Measurements from ENCODE around the gene ACSS3.
A peak's percentile ranks its signal among the peaks of the same experiment; 100 is the strongest.

Gene ACSS3

GRCh38 chr12:81077329-81077685 lies 572 bp upstream of the ACSS3 start:
- FAIRE-seq (no peak), DNase-seq (ENCODE audit: insufficient read length, low spot score) (no peak)
- TF ChIP-seq, protein P1, sequence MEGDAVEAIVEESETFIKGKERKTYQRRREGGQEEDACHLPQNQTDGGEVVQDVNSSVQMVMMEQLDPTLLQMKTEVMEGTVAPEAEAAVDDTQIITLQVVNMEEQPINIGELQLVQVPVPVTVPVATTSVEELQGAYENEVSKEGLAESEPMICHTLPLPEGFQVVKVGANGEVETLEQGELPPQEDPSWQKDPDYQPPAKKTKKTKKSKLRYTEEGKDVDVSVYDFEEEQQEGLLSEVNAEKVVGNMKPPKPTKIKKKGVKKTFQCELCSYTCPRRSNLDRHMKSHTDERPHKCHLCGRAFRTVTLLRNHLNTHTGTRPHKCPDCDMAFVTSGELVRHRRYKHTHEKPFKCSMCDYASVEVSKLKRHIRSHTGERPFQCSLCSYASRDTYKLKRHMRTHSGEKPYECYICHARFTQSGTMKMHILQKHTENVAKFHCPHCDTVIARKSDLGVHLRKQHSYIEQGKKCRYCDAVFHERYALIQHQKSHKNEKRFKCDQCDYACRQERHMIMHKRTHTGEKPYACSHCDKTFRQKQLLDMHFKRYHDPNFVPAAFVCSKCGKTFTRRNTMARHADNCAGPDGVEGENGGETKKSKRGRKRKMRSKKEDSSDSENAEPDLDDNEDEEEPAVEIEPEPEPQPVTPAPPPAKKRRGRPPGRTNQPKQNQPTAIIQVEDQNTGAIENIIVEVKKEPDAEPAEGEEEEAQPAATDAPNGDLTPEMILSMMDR (IDR thresholded peaks at IDR 0.05; ENCODE audit: insufficient read depth, missing control alignments) = no peak

- DNase-seq (ENCODE audit: insufficient read length, low spot score) (no peak), FAIRE-seq (no peak)
- TF ChIP-seq, protein P1 (IDR thresholded peaks at IDR 0.05; ENCODE audit: insufficient read depth, missing control alignments) = no peak
Observed at GRCh38 chr12:81078469-81079196, 754 bp downstream of the ACSS3 start.

DNA sequence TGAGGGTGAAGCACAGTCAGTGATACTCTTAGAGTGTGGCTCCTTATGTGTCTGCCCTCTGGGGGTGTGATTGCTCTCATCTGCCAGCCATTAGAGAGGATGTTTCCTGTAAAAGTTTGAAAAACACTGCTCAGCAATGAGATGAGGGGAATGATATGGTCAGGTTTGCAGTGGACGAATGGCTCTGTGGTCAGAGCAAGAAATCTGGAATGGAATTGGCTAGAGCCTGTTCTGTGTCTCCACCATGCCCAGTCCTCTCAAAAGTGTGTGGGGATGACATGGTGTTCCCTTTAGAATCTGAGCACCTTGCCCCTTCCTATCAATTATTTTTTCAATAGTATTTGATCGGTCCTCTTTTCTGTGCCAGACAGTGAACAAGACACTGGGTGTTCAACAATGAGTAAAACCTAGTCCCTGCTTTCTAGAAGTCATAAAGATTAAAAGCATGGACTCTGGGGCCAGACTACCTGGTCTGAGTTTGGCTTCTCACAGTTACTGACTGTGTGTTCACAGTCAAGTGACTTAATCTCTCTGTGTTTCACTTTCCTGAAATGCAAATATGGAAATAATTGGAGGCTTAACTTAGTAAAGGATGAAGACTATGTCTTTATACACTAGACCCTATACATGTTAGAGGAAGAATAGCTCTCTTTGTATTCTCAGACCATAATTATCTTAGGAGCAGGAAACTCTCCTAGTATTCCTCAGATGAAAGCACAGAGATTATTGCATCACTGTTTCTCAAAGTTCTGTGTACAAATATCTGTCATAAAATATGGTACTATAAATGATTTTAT lies 1.6 kb downstream of the ACSS3 start:
- no peak for DNase-seq (ENCODE audit: insufficient read length, low spot score)
- peak; percentile 35 for FAIRE-seq
- TF ChIP-seq, protein P1 (IDR thresholded peaks at IDR 0.05; ENCODE audit: insufficient read depth, missing control alignments) = no peak

- no peak for FAIRE-seq
- TF ChIP-seq, protein P1 (IDR thresholded peaks at IDR 0.05; ENCODE audit: insufficient read depth, missing control alignments) = no peak
- DNase-seq (ENCODE audit: insufficient read length, low spot score) = no peak
Observed at GRCh38 chr12:81080431-81080983, 2.6 kb downstream of the ACSS3 start.

DNA sequence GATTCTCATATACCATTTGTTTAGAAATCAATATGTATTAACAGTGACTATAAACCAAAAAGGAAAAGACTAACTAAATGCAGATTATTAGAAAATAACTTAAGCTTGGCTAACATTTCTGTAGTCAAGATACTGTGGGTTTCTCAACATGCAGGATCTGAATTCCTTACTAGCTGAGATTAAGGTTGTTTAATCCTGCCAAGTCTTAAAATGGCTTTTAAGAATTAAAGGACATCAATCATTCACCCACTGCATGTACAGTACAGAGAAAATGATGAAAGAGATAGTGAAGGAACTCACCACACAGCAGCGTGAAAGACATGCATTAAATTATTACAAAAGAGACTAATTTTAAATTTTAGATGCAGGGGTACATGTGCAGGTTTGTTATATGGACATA lies 3.8 kb downstream of the ACSS3 start:
- peak; percentile 87 for FAIRE-seq
- DNase-seq (ENCODE audit: insufficient read length, low spot score) = no peak
- TF ChIP-seq, protein P1 (IDR thresholded peaks at IDR 0.05; ENCODE audit: insufficient read depth, missing control alignments) = no peak

DNA sequence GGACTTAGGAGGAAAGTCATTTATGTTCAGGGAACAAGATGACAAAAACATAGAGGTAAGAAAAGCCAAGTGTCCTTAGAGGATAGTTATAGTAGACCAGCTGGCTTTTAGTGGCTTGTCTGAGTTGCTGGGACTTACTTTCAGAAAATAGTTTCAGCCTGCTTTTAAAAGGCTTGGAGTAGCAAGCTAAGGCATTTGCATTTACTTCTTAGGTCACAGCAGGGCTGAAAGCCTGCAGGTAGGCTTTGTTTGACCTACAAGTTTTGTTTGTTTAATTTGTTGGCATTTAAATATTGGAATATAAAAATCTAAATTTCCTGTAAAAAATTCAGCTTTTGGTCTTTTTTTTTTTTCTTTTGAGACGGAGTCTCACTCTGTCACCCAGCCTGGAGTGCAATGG lies 5.1 kb downstream of the ACSS3 start:
- FAIRE-seq (no peak), DNase-seq (ENCODE audit: insufficient read length, low spot score) (no peak)
- TF ChIP-seq, protein P1 (IDR thresholded peaks at IDR 0.05; ENCODE audit: insufficient read depth, missing control alignments) = no peak

All from D721Med (cell line).